ENCODE measurements around the gene TRIM43B. TPM values are rescaled to one million over a fixed set of nuclear protein-coding genes. Genes with fewer than 3 reads are reported as not detected.
"Not testable (repeated sequence)": the region's sequence is repeated elsewhere in the genome, so short reads cannot be mapped to it uniquely, and the experiment has no call there.

Gene TRIM43B
- total RNA-seq, result not detected
- long read RNA-seq, result 0 reads

DNA sequence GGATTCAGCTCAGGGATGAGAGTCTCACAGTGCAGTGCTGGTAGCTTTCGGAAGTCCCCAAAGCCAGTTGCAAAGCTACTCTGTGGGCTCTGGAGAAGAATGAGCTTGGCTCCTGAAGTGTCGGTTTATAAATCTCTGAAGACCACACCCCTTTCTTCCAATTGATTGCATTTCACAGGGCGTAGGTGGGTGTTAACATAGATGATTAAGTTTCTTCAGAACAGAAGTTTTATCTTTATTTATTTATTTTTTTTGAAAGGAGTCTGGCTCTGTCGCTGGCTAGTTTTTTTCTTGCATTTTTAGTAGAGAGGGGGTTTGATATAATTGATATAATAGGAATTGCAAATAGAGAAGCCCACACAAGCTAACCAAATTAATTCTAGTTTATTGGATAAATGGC is at the start of gene TRIM43B:
TRIM43B (minus strand) TSS at position 101 of the 400 bp plus-strand sequence. CDS start 2,040 bp downstream, outside the sequence.
- ATAC-seq; intact Hi-C loops (cut with DNase I, micrococcal nuclease); DNase-seq: not testable (repeated sequence)

DNA sequence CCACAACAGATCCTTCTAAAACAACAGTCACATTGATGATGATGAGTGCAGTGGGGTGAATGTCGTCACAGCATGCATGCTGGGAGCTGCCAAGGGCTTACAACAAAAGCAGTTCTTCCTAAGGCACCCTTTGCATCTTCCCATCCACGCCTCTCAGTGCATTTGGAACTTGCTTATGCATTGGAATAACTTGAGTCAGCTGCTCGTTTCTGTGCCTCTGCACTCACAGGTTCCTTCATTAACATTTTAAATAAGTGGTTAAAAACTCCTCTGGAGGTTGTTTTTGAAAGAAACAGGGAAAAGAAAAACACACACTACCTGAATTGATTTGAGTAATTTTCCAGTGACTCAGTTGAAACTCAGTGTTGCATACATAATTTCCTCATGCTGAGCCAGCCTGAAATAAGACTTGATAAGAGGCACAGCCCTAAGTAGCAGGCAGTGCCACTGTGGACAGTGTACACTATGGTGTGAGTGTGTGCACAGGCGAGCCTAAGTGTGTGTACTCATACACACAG is 46.8 kb upstream of the TRIM43B start:
- ATAC-seq (no peak), DNase-seq (no peak)
- intact Hi-C loops (cut with DNase I, micrococcal nuclease), result no loop called here

DNA sequence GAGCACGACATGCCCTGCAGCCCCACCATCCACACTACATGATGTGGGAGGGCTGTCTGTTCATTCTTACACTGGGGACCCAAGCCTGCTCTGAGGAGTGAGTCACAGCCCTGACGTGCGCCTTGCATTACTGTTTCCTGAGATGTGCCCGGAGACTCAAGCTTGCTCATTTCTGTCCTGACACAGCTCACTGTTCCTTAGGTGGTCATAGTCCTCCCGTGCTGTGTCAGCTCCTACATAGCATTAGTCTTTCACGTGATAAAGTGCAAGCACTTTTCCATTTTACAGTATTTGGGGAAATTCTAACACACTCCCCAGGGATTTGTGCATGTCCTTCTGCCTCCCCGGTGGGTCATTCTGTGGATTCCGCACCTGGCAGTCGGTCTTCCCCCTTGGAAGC is 46.2 kb upstream of the TRIM43B start:
- no peak for ATAC-seq
- intact Hi-C loops (cut with DNase I, micrococcal nuclease), result no loop called here
- no peak for DNase-seq

DNA sequence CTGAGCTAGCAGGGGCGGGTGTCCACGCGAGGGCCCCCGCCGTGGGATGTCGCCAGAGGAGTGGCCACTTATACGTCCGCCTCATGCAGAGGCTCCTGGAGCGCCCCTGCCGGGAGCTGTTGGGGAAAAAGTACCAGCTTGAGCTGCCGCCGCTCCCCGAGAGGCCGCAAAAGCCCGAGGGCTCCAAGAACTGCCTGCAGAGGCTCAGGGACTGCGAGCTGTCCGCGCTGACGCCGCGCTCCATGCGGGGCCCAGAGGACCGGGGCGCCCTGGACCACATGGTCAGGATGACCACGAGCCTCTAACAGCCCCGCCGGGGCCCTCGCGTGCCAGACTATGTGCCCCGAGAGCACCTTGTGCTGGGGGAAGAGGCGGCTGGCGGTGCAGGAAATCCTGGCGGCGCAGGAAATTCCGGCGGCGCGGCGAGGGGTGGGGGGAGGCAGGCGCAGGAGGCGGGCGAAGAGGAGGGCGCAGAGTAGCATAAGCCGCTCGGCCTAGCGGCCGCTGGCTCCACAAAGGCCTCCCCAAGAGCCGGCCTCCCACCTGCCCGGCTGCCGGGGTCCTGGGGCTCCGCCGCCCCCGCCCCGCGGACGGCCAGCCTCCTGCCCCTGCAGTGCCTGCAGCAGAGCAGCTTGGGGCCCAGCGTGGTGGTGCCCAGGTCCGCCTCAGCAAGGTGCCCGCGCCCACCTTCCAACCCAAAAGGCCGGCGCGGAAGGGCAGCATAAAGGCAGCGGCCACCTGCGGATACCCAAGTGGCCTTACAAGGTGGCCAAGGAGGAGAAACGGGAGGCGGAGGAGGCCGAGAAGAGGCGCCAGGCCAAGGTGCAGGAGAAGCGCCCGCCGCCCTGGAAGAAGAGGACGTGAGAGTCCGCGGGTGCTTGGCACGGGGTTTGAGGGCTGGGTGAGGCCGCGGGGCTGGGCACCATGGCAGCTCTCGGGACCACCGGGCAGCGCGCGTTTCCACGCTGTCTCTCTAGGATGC is 42.1 kb upstream of the TRIM43B start:
- DNase-seq (peak; percentile 75 to 82), ATAC-seq (peak; percentile 95)
- intact Hi-C loops (cut with DNase I, micrococcal nuclease), result no loop called here

DNA sequence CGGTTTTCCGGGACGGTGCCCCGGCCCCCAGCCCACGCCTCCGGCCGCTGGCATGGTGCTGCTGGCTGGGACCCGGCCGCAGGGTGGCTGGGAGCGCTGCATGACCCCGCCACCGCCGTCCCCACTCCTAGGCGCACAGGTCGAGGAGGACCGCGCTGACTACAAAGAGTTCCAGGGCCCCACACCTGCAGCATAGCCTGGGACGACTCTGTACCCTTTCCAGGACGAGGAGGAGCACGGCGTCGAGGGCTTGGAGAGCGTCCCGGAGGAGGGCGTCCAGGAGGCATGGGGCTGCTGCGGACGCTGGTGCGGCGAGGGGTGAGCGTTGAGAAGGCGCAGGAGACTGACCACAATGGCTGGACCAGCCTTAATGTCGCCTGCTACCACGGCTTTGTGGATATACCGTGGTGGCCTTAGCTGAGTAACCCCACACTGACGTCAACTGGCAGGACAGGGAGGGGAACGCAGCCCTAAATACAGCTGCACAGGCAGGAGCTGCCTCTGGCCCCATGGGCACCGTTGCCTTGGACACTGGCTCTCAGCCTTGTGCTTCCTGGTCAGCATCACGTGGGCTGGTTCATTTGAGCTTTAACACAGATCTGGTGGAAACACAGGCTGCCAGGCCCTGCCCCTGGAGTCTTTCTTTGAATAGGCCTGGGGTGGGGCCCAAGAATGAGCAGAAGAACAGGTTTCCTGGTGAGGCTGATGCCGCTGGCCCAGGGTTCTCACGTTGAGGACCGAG is 40.9 kb upstream of the TRIM43B start:
- peak; percentile 61 to 73 for DNase-seq
- intact Hi-C loops (cut with DNase I, micrococcal nuclease), result no loop called here

DNA sequence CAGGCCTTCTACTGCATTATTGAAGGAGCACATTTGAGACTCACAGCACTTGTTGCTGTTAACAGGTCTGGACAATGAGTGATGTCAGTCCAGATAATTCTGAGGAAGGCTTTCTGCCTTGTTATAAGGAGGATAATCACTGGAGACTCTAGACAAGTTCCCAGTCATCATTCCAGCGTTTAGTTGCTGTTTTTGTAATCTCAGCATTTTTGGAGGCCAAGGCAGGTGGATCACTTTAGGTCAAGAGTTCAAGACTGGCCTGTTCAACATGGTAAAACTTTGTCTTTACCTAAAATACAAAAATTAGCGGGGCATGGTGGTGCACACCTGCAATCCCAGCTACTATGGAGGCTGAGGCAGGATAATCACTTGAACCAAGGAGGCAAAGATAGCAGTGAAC is 39.6 kb upstream of the TRIM43B start:
- intact Hi-C loops (cut with DNase I, micrococcal nuclease), result no loop called here
- ATAC-seq (no peak), DNase-seq (no peak)

More for the DNA sequence above, 40.9 kb upstream of the TRIM43B start:
- ATAC-seq, result peak; percentile 66

DNA sequence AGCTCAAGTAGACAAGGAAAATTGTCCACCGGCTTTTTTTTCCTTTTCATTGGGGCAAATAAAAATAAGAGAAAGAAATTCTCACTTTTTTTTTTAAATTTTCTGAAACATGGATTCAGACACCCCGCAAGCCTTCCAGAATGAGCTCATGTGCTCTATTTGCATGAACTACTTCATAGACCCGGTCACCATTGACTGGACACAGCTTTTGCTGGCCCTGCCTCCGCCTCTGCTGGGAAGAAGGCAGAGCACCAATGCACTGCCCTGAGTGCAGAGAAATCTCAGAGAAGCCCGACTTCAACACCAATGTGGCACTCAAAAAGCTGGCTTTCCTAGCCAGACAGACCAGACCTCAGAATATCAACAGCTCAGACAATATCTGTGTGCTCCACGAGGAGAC is 30.2 kb upstream of the TRIM43B start:
- no peak for ATAC-seq
- no peak for DNase-seq
- intact Hi-C loops (cut with DNase I, micrococcal nuclease), result no loop called here

DNA sequence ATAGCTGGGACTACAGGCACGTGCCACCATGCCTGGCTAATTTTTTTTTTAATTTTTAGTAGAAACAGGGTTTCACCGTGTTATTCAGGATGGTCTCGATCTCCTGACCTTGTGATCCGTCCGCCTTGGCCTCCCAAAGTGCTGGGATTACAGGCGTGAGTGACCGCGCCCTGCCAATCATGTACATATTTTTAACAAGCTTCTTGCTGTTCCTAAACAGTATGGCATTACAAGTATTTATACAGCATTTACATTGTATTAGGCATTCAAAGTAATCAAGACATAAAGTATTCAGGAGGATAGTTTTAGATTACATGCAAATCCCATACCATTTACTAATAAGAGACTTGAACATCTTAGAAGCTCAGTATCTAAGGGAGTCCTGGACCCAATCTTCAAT is 29.7 kb upstream of the TRIM43B start:
- ATAC-seq; intact Hi-C loops (cut with DNase I, micrococcal nuclease); DNase-seq: not testable (repeated sequence)

DNA sequence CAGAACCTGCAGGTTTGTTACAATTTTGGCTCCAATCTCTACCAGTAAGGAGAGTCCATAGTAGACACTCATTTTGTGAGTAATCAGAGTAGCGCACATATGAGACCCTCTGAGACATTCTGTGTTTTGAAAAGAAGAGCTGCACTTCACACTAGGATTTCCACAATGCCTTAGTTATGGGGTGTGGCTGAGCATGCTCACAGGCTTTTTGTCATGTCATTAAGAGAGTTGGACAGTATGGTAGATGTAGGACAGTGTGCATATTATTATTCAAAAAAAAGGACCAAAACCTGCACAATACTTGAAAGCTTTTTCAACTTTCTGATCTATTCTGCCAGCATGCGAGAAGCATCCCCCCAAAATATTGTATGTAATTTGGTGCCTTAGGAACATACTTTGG is 24.9 kb upstream of the TRIM43B start:
- ATAC-seq (no peak), DNase-seq (no peak)
- intact Hi-C loops (cut with DNase I, micrococcal nuclease), result no loop called here

DNA sequence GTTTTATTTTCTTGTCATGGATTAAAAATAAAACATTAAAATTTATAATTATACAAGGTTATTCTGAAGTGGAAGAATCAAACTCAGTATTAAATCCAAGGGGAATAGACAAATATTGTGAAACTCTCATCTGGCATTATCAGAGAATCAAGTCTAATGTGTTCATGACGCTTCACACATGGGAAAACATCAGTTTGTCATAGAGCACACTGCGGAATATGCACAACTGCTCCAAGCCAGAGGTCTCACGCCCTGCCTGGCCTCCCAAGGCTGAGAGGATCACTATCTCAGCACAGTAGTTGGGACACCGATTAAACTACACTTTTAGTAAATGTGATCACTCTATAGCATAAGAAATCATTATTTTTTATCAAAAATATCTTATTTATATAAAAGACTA is 20.7 kb upstream of the TRIM43B start:
- ATAC-seq, result no peak
- intact Hi-C loops (cut with DNase I, micrococcal nuclease), result no loop called here

DNA sequence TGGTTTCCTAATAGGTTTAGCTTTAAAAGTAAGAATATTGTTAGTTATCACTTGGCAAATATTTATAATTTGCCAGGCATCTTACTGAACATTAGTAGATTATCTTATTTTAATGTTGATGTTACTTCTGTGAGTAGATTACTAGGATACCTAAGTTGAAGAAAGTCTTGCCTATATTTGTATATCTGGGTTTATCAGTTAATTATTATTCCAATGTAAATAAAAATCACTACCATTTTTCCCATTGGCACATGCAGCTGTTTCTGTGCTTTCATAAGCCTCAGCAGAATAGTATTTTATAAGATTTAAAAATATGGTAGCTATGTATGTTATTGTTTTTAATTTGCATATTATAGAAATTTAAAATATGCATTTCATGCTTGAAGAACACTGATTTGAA is 16.3 kb upstream of the TRIM43B start:
- intact Hi-C loops (cut with DNase I, micrococcal nuclease), result no loop called here
- ATAC-seq (no peak), DNase-seq (no peak)

More for the DNA sequence above, 20.7 kb upstream of the TRIM43B start:
- no peak for DNase-seq

DNA sequence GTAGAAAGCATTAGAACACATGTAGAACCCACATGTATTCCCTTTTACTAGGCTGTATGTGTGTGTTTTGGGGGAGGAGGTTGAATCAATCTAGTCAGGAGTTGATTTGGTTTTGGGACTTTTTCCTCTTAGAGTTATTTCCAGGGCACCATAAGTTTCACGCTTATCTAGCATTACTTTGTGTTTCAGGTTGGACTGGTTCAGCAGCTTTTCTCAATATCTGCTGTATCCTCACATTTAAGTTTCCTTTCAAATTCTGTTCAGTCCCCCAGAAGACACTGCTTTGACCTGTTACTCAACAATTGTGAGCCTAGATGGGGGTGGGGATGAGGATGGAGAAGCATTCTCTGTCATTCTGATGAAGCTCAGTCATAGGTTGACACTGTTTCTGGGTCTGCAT is 7.5 kb upstream of the TRIM43B start:
- DNase-seq; intact Hi-C loops (cut with DNase I, micrococcal nuclease); ATAC-seq: not testable (repeated sequence)

DNA sequence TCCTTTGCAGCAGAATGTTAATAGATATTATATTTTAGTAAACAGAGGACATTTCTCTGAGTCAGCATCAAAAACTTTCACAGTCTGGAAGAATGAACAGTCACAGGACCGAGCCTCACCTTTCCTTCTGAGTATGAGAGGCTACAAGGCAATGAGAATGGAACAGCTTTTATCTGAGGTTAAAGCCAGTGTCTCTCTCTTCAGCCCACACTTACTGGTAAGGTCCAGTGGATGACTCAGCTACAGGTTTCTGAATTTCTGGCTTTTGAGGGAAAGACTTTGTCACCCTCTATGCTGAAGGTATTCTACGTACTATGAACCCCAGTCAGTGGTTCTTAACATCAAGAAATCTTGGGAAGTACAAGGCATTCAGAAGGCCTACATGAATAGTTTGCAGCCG is 9.5 kb downstream of the TRIM43B start:
- ATAC-seq; DNase-seq; intact Hi-C loops (cut with DNase I, micrococcal nuclease): not testable (repeated sequence)

DNA sequence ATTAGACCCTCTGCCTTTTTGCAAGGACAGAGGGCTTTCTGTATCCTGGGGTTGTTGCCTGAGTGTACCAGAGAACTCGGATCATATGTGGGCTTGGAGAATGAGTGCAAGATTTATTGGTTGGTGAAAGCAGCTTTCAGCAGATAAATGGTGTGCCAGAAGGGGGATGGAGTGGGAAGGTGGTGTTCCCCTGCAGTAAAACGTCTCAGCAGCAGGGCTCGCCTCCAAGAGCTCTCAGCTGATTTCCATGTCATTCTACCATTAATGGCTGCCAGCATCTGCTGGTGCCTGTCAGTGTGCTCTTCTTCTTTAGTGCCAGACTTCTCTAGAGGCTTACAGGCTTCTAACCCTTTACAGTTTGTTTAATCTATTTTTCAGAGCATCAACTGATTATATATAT is 16.6 kb downstream of the TRIM43B start:
- intact Hi-C loops (cut with DNase I, micrococcal nuclease); DNase-seq; ATAC-seq: not testable (repeated sequence)

DNA sequence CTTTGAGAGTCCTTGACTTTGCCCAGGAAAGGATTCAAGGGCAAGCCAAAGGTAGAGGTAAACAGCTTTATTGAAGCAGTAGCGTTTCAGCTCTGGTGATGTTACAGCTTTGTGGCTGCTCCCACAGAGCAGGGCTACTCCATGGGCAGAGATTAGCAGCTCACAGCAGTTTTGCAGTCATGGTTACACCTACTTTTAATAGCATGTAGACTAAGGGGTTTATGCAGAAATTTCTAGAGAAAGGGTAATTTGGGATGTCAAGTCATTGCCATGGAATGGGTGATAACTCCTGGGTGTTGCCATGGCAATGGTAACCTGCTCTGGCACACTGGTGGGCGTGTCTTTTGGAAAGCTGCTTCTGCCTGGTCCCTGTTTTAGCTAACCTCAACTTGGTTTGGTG is 18.0 kb downstream of the TRIM43B start:
- intact Hi-C loops (cut with DNase I, micrococcal nuclease); DNase-seq; ATAC-seq: not testable (repeated sequence)

DNA sequence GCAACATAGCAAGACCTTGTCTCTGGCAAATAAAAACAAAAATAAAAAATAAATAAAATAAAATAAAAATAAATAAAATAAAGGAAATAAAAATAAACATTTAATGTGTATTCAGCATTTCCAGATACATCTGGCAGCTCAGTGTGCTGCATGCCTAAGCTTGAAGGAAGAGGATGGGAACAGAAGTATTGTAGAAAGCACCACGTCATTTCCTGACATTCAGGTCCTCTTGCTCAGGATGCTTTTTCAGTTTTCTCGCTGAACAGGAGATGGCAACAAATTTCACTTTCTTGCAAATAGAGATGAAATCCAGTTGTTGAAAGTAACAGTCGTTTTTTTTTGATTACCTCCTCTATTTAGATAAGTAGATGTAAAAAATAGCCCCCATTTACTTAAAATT is 21.3 kb downstream of the TRIM43B start:
- intact Hi-C loops (cut with DNase I, micrococcal nuclease); DNase-seq; ATAC-seq: not testable (repeated sequence)

DNA sequence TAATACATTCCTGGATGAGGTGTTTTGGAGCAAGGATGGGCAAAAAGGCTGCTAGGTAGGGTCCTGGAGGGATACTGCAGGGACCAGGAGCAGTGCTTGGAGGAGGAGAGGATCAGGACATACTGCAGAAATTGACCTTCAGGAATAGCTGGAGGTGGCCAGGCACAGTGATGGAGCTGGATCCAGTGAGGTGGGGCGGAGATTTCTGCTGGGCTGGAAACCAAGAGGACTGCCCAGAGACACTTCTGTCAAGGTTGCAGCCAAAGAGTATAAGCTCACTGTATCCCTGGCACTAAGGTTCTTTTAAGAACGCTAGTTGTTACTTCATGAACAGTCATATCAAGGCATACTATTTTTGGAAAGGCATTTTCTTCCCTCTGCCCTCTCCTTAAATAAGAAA is 39.2 kb downstream of the TRIM43B start:
- ATAC-seq; intact Hi-C loops (cut with DNase I, micrococcal nuclease); DNase-seq: not testable (repeated sequence)

DNA sequence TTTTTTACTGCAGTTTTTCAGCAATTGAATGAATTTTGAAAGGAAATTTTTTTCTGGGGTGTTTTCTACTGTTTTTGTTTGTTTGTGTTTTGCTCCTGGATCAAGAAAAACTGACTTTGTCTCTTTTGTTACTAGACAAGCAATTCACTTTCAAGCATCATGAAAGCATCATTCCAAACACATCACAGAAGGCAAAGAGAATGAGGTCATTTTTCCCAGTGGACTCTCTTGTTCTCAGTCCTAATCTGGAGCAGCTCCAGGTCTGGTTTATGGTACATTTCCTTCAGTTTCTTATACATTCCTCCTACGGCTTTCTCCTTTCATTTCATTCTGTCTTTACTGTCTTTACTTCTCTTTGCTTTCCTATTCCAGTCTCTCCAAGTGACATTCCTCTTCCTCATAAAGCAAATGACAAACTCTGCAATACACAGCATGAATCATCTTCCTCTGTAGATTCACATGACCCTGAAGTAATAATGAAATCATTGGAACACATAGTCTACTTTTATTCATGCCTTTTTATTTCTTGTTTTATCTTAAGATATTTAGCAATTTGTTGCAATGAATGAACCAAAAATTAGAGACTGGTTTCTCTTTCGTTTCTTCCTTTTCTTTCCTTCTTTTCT is 42.0 kb downstream of the TRIM43B start:
- DNase-seq; intact Hi-C loops (cut with DNase I, micrococcal nuclease); ATAC-seq: not testable (repeated sequence)

DNA sequence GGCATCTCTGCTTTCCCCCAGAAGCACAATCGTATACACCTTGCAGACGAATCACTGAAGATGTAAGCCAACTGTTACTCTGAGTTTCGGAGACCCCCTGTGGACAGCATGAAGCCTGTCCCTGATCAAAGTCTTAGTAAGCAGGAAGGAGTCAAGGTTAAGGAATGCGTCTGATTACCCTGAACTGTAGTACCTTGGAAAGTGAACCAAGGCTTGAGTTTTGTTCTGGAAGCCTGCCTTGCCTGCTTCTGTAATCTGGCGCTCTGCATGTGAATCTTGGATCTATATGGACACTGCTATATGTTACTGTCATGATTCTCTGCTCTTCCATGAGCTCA is 48.7 kb downstream of the TRIM43B start:
- intact Hi-C loops (cut with DNase I, micrococcal nuclease), result not testable (repeated sequence)
- peak; percentile 36 for ATAC-seq

More for the DNA sequence above, 48.7 kb downstream of the TRIM43B start:
- DNase-seq, result not testable (repeated sequence)
